ACC112 (cell line): Measurements from ENCODE around the gene TMEM115.
A peak's percentile ranks its signal among the peaks of the same experiment; 100 is the strongest.

Experiments used
- H2AFZ ChIP-seq: fragments of 200-600 bp; sonication (generic); one replicate; pipeline ENCODE4 v1.6.0; 2017; ENCODE audit warnings: antibody characterized with exemption, low read length; ENCODE audit not compliant: unreplicated experiment
- H3K27ac ChIP-seq: fragments of 200-600 bp; sonication (generic); 2 replicates; pipeline ENCODE4 v1.5.1; 2014; ENCODE audit warnings: low read depth, mild to moderate bottlenecking, antibody characterized with exemption, low read length, moderate library complexity
- H3K27me3 ChIP-seq: fragments of 200-600 bp; sonication (generic); 2 replicates; pipeline ENCODE4 v1.6.1; 2014; ENCODE audit warnings: mild to moderate bottlenecking, antibody characterized with exemption, low read length, moderate library complexity, mixed read lengths; ENCODE audit not compliant: insufficient read depth
- H3K36me3 ChIP-seq: fragments of 200-600 bp; sonication (generic); 2 replicates; pipeline ENCODE4 v1.6.1; 2016; ENCODE audit warnings: mild to moderate bottlenecking, antibody characterized with exemption, low read length, moderate library complexity, mixed read lengths; ENCODE audit not compliant: insufficient read depth
- H3K4me1 ChIP-seq: fragments of 200-600 bp; sonication (generic); one replicate; pipeline ENCODE4 v1.6.1; 2016; ENCODE audit warnings: low read length, mixed read lengths; ENCODE audit not compliant: insufficient read depth, unreplicated experiment, control insufficient read depth
- H3K4me3 ChIP-seq: fragments of 200-600 bp; sonication (generic); 2 replicates; pipeline ENCODE4 v1.5.1; 2014; ENCODE audit warnings: mild to moderate bottlenecking, low read depth, low read length
- H3K79me2 ChIP-seq: fragments of 200-600 bp; sonication (generic); one replicate; pipeline ENCODE4 v1.6.0; 2016; ENCODE audit warnings: low read length; ENCODE audit not compliant: control insufficient read depth, unreplicated experiment, insufficient read depth

The TMEM115 gene

GRCh38 chr3:50330330-50330729 is 29.0 kb downstream of the TMEM115 start:
- no peak overlapping the region for H2AFZ ChIP-seq
- H3K27me3 ChIP-seq: no peaks in the 10 kb centered on the region
- H3K79me2 ChIP-seq: peaks cover 52% of the 10 kb centered on the region
- H3K4me1 ChIP-seq: peaks cover 26% of the 10 kb centered on the region
- H3K4me3 ChIP-seq: no peak overlapping the region
- H3K27ac ChIP-seq: no peak overlapping the region
- peaks cover 19% of the 10 kb centered on the region; the same call in 1 of the 2 replicates for H3K36me3 ChIP-seq

- no peaks in the 10 kb centered on the region for H3K27me3 ChIP-seq
- peaks cover 30% of the 10 kb centered on the region for H3K79me2 ChIP-seq
- H3K36me3 ChIP-seq: peaks cover 19% of the 10 kb centered on the region; the same call in 1 of the 2 replicates
- peaks cover 17% of the 10 kb centered on the region for H3K4me1 ChIP-seq
- peak within 1 kb of the TSS; percentile 8 for H2AFZ ChIP-seq
- peak within 1 kb of the TSS; percentile 87 for H3K4me3 ChIP-seq
- H3K27ac ChIP-seq: peak within 1 kb of the TSS; percentile 66
Observed at GRCh38 chr3:50327943-50328691, 31.2 kb downstream of the TMEM115 start, which contains the start of gene TUSC2. Gene TUSC2 (minus strand): TSS chr3:50328223. CDS start chr3:50328099, 124 bp downstream.

- Histone ChIP-seq H3K27me3 (no peaks in the 10 kb centered on the region), H3K36me3 (peaks cover 17% of the 10 kb centered on the region; the same call in 1 of the 2 replicates), H3K27ac (no peak overlapping the region), H3K4me3 (peak overlapping the region; percentile 87), H2AFZ (no peak overlapping the region), H3K4me1 (peaks cover 24% of the 10 kb centered on the region), H3K79me2 (peaks cover 20% of the 10 kb centered on the region)
Observed at GRCh38 chr3:50327129-50327528, 32.2 kb downstream of the TMEM115 start.

GRCh38 chr3:50326182-50326541 is 33.2 kb downstream of the TMEM115 start:
- no peak overlapping the region for H3K27ac ChIP-seq
- peaks cover 14% of the 10 kb centered on the region for H3K79me2 ChIP-seq
- H3K36me3 ChIP-seq: peaks cover 8% of the 10 kb centered on the region; the same call in 1 of the 2 replicates
- H3K4me3 ChIP-seq: no peak overlapping the region; the same call in 1 of the 2 replicates
- no peaks in the 10 kb centered on the region for H3K27me3 ChIP-seq
- peaks cover 29% of the 10 kb centered on the region for H3K4me1 ChIP-seq
- H2AFZ ChIP-seq: no peak overlapping the region

- H3K27me3 ChIP-seq: no peaks in the 10 kb centered on the region
- no peak overlapping the region for H3K27ac ChIP-seq
Observed at GRCh38 chr3:50325497-50326181, 33.7 kb downstream of the TMEM115 start.

GRCh38 chr3:50325113-50325480 is 34.2 kb downstream of the TMEM115 start:
- no peak overlapping the region for H2AFZ ChIP-seq
- H3K36me3 ChIP-seq: peaks cover 5% of the 10 kb centered on the region; the same call in 1 of the 2 replicates
- no peaks in the 10 kb centered on the region for H3K27me3 ChIP-seq
- H3K79me2 ChIP-seq: peaks cover 18% of the 10 kb centered on the region
- H3K27ac ChIP-seq: no peak overlapping the region
- peaks cover 33% of the 10 kb centered on the region for H3K4me1 ChIP-seq
- no peak overlapping the region for H3K4me3 ChIP-seq

More at GRCh38 chr3:50325497-50326181, 33.7 kb downstream of the TMEM115 start:
- Histone ChIP-seq H3K79me2 (peaks cover 14% of the 10 kb centered on the region), H3K4me3 (no peak overlapping the region), H3K36me3 (peaks cover 7% of the 10 kb centered on the region; the same call in 1 of the 2 replicates), H2AFZ (no peak overlapping the region), H3K4me1 (peaks cover 29% of the 10 kb centered on the region)

- Histone ChIP-seq H3K27me3 (no peaks in the 10 kb centered on the region), H2AFZ (no peak overlapping the region), H3K4me1 (peaks cover 35% of the 10 kb centered on the region), H3K27ac (no peak overlapping the region), H3K36me3 (peaks cover under 1% of the 10 kb centered on the region; the same call in 1 of the 2 replicates), H3K4me3 (no peak overlapping the region), H3K79me2 (peaks cover 23% of the 10 kb centered on the region)
Observed at GRCh38 chr3:50324351-50325112, 34.8 kb downstream of the TMEM115 start.

- H3K27ac ChIP-seq: no peak overlapping the region
- no peaks in the 10 kb centered on the region for H3K27me3 ChIP-seq
- no peak overlapping the region for H2AFZ ChIP-seq
- peaks cover 35% of the 10 kb centered on the region for H3K4me1 ChIP-seq
- H3K36me3 ChIP-seq: peaks cover 7% of the 10 kb centered on the region; the same call in 1 of the 2 replicates
- H3K4me3 ChIP-seq: no peak overlapping the region
- H3K79me2 ChIP-seq: peaks cover 32% of the 10 kb centered on the region
Observed at GRCh38 chr3:50323614-50324199, 35.6 kb downstream of the TMEM115 start.

GRCh38 chr3:50323092-50323600 is 36.2 kb downstream of the TMEM115 start:
- Histone ChIP-seq H3K36me3 (peaks cover 7% of the 10 kb centered on the region; the same call in 1 of the 2 replicates), H3K27me3 (no peaks in the 10 kb centered on the region), H3K4me3 (no peak overlapping the region), H3K27ac (no peak overlapping the region), H3K4me1 (peaks cover 35% of the 10 kb centered on the region), H3K79me2 (peaks cover 33% of the 10 kb centered on the region), H2AFZ (no peak overlapping the region)
